H1 (cell line): Measurements from ENCODE around the gene GRIA1. TPM values are rescaled to one million over a fixed set of nuclear protein-coding genes. Genes with fewer than 3 reads are reported as not detected.

Source experiments
- CTCF ChIP-seq, 3 experiments: IDR thresholded peaks; 1 replicate in 2 of 3; 2 replicates in 1 of 3; pipeline versions ENCODE4 v1.5.1 to v1.6.1; 2011; ENCODE audit warnings: low read length in 3 of 3, mild to moderate bottlenecking in 3 of 3, inconsistent platforms in 2 of 3, low read depth in 1 of 3, moderate library complexity in 1 of 3; ENCODE audit not compliant: insufficient read depth in 1 of 3; ENCODE audit errors: control extremely low read depth in 1 of 3
- RBBP5 ChIP-seq: IDR thresholded peaks from 2 replicates; pipeline ENCODE4 v1.7.1; 2012; ENCODE audit warnings: low read depth, mild to moderate bottlenecking, inconsistent platforms, low read length, moderate library complexity, borderline replicate concordance
- polyA plus RNA-seq, 7 experiments: library from polyadenylated mRNA; depleted of rRNA in 3 of 7; stranded (reverse) in 5 of 7; unstranded in 2 of 7; fragments of >200 nt in 5 of 7; fragments of 200-250 nt in 2 of 7; gene quantifications; 1 replicate in 5 of 7; 2 replicates in 1 of 7; 4 replicates in 1 of 7; pipeline versions ENCODE4 v1.2.1 to v1.2.3, GENCODE V29; 2011 to 2013; ENCODE audit warnings: missing spikeins in 2 of 7, mixed read lengths in 2 of 7
- total RNA-seq: library from RNA; stranded (reverse); fragmentation: NEBNext Ultra II Directional; extraction: Animal tissue kit (Norgen Biotek cat#: 25700); gene quantifications from 2 replicates; pipeline ENCODE4 v1.2.1, GENCODE V29; 2021
- TF ChIP-seq, protein P1 (sequence below): IDR thresholded peaks from 2 replicates; pipeline ENCODE4 v1.6.1; 2012; ENCODE audit warnings: inconsistent platforms

GRIA1 gene
- total and polyA plus RNA-seq, 2 of the 8 experiments (the other 6 are each of a cell fraction or from before 2014, with no cell fraction given), result 0.97 to 2.5 TPM

GRCh38 chr5:153605386-153605785, 114.9 kb downstream of the GRIA1 start (continued):
- no peak for TF ChIP-seq CTCF (IDR thresholded peaks at IDR 0.05; ENCODE audit: control extremely low read depth in 1 of 3, insufficient read depth in 1 of 3, low read depth in 1 of 3, low read length in 3 of 3)
- no peak for TF ChIP-seq RBBP5
- TF ChIP-seq, protein P1, sequence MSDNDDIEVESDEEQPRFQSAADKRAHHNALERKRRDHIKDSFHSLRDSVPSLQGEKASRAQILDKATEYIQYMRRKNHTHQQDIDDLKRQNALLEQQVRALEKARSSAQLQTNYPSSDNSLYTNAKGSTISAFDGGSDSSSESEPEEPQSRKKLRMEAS, result no peak
